Activated naive CD4-positive, alpha-beta T cell treated with anti-CD3 and anti-CD28 coated beads, Interleukin-2, amount 50 U/mL, for 16 hours (primary cell): ENCODE measurements around the gene ACTN3.
A peak's percentile ranks its signal among the peaks of the same experiment; 100 is the strongest.

Experiments
- DNase-seq: peaks from one replicate; pipeline ENCODE4 v3.0.0-alpha.2; 2020

ACTN3 gene

GRCh38 chr11:66545701-66546367 lies 869 bp upstream of the ACTN3 start, which contains the start of gene ZDHHC24:
ZDHHC24 (minus strand) TSS chr11:66546048; CDS start chr11:66546003, 45 bp downstream.
- DNase-seq: peak; percentile 82

GRCh38 chr11:66546966-66547661 lies 411 bp downstream of the ACTN3 start:
- no peak for DNase-seq

- DNase-seq: no peak
Measured at GRCh38 chr11:66547662-66548009, 933 bp downstream of the ACTN3 start.

GRCh38 chr11:66548041-66548440 lies 1.3 kb downstream of the ACTN3 start:
- no peak for DNase-seq

- no peak for DNase-seq
Measured at GRCh38 chr11:66548774-66549630, 2.3 kb downstream of the ACTN3 start.

GRCh38 chr11:66549696-66550095 lies 3.0 kb downstream of the ACTN3 start:
- no peak for DNase-seq

GRCh38 chr11:66550887-66551286 lies 4.2 kb downstream of the ACTN3 start:
- no peak for DNase-seq

- no peak for DNase-seq
Measured at GRCh38 chr11:66554602-66555001, 7.9 kb downstream of the ACTN3 start.

GRCh38 chr11:66555416-66555815 lies 8.7 kb downstream of the ACTN3 start:
- DNase-seq: no peak

- DNase-seq: no peak
Measured at GRCh38 chr11:66556086-66556485, 9.4 kb downstream of the ACTN3 start.

- no peak for DNase-seq
Measured at GRCh38 chr11:66557733-66558326, 11.1 kb downstream of the ACTN3 start.

- peak; percentile 52 for DNase-seq
Measured at GRCh38 chr11:66559142-66559865, 12.6 kb downstream of the ACTN3 start.

- DNase-seq: no peak
Measured at GRCh38 chr11:66559866-66560676, 13.4 kb downstream of the ACTN3 start.

- DNase-seq: no peak
Measured at GRCh38 chr11:66561178-66561974, 14.7 kb downstream of the ACTN3 start.

- no peak for DNase-seq
Measured at GRCh38 chr11:66561975-66562248, 15.2 kb downstream of the ACTN3 start.

- no peak for DNase-seq
Measured at GRCh38 chr11:66562275-66562674, 15.6 kb downstream of the ACTN3 start.

- no peak for DNase-seq
Measured at GRCh38 chr11:66562907-66563583, 16.3 kb downstream of the ACTN3 start.

- DNase-seq: no peak
Measured at GRCh38 chr11:66563832-66564231, 17.1 kb downstream of the ACTN3 start.

- no peak for DNase-seq
Measured at GRCh38 chr11:66564538-66564937, 17.8 kb downstream of the ACTN3 start.

GRCh38 chr11:66564984-66565383 lies 18.3 kb downstream of the ACTN3 start:
- DNase-seq: no peak
